Astrocyte (in vitro differentiated cells and primary cell): Measurements from ENCODE around the gene KLHL8.

ENCODE experiments used
- CTCF ChIP-seq: IDR thresholded peaks from 2 replicates; pipeline ENCODE4 v1.5.1; 2011; ENCODE audit warnings: low read depth, mild to moderate bottlenecking, inconsistent platforms, low read length, moderate library complexity; ENCODE audit not compliant: insufficient read depth
- EZH2 ChIP-seq: IDR thresholded peaks from 2 replicates; pipeline ENCODE4 v1.6.1; 2012; ENCODE audit warnings: mild to moderate bottlenecking, low read length, inconsistent platforms; ENCODE audit not compliant: insufficient read depth

GRCh38 chr4:87209182-87209581 lies 11.2 kb downstream of the KLHL8 start:
- TF ChIP-seq CTCF (no peak), EZH2 (no peak)
